OCI-LY3 (cell line): ENCODE data around the gene PTPRN2.

ENCODE experiments used
- CTCF ChIP-seq: fragments of 200-600, 300-600 bp; sonication (generic); IDR thresholded peaks from 2 replicates; pipeline ENCODE4 v1.5.1; 2014; ENCODE audit warnings: antibody characterized with exemption, low read length, low read depth
- EZH2phosphoT487 ChIP-seq: fragments of 200-600 bp; shearing (Covaris generic); IDR thresholded peaks from 2 replicates; pipeline ENCODE4 v1.6.1; 2018; ENCODE audit warnings: antibody characterized with exemption, mixed run types, low read depth

- TF ChIP-seq CTCF, result no peak
- TF ChIP-seq EZH2phosphoT487, result no peak
These were observed 109.8 kb downstream of the PTPRN2 start for GRCh38 chr7:158477866-158478265.
